Stimulated activated CD8-positive, alpha-beta memory T cell treated with anti-CD3 and anti-CD28 coated beads, Interleukin-15, amount 100 ng/mL, for 48 hours (primary cell): Measurements from ENCODE around the gene KCNH1.

Source experiments
- DNase-seq, 2 donors: peaks; one replicate each; pipeline ENCODE4 v3.0.0-alpha.2; 2020; ENCODE audit warnings: low read depth in 2 of 2

KCNH1 gene

GRCh38 chr1:210800301-210800700, 333.6 kb downstream of the KCNH1 start:
- no peak for DNase-seq

DNA sequence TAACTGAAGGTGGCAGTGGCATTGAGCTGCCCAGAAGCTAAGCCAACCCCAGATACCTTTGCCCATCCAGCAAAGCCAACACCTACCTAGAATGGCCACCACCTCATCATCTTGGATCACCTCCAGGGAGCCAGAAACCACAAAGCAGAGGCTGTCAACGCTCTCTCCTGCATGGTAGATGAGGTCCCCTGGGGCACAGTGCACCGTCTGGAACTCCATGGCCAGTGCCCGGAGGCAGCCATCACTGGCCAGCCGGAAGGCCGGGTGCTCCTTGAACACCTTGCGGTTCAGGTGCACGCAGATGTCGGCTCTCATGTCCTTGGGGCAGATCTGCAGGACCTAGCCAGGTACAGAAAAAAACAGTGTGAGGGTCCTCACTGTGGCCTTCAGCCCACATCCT, 336.5 kb downstream of the KCNH1 start:
- no peak for DNase-seq

DNA sequence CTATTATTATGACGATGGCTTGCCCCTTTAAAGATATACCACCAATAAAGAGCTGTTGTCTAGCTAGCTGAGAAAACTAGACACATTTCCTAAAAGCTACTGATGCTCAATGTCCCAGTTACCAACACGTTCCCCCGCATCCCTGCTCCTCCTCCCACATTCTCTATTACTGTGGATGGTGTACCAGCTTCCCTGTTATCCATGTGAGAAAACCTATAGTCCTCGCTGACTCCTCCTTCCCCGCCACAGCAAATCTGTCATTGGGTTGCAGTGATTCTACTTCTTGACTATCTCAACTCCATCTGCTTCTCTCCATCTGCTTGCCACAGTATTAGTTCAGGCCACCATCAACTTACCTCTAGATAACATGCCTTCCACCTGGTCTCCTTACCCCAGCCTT, 337.5 kb downstream of the KCNH1 start:
- DNase-seq = no peak

DNA sequence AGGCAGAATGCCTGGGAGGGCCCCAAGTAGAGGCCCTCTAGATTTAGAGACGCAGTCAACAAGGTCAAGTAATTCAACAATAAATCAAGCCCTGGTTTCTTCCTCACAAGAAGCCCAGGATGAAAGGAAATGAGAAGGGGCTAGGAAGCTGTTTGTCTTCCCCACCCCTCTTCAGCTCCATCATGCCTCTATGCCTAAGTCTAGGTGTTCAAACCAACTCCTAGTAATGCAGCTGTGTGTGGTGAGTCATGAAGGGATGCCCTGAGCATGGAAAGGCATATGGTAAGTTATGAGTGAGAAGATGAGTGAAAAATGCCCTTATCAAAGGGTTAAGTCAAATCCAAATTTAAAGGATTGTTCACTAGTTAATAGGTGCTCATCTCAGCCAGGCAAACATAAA, 339.5 kb downstream of the KCNH1 start:
- no peak for DNase-seq

DNA sequence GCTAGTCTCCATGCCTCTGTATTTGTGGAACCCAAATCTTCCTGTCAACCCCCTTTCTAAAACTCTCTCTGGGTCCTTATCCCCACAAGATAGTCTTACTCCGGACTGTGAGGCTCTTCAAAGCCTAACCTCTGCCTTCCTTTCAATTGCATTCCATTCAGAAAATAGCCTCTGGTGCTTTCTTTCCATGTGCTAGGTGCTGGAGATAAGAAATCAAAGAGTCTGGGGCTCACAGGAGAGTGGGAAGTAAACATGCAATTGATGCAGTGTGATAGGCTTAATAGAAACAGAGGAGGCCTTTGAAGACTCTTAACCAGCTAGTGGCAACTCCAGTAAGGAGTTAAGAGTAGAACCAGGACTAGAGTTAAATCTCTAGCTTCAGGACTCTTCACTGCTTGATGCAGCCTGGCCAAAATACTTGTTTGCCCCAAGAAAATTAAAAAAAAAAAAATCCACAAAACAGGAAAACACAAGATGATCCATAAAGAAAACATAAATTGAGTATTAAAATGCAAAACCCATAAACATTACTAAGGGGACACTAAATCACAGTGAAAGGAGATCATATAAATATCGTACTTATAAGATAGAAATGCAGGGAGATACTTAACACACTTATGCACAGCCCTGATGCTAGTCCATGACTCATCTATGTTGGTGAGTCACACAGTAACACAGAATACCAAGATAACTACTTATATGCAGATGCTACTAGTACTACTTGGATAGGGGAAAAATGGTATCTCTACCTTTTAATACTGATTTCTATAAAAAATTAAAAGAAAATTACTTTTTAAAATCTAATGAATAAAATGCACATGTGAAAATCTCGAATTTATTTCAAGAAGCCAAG, 341.5 kb downstream of the KCNH1 start:
- DNase-seq = no peak

- DNase-seq = no peak
These were observed 343.8 kb downstream of the KCNH1 start for GRCh38 chr1:210790196-210790595.

GRCh38 chr1:210787800-210788199, 346.1 kb downstream of the KCNH1 start:
- DNase-seq = no peak

DNA sequence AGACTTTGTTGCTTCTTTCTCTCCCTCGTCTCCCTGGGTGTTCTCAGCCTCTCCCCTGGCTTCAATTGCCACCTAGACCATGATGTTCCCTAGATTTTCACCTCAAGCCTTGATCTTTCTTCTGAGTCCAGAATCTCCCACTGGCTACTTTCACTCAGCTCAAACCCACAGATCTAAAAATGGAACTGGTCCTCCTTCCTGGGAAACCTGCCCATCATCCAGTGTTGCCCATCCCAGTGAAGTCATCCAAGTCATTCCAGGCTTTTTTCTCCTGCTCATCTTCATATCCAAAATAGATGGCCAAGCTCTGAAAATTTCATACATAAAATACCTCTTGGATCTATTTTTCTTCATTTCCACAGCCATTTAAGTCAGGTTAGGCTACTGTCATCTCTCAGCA, 347.4 kb downstream of the KCNH1 start:
- DNase-seq = no peak

- DNase-seq = no peak
These were observed 350.0 kb downstream of the KCNH1 start for GRCh38 chr1:210783925-210784324.

DNA sequence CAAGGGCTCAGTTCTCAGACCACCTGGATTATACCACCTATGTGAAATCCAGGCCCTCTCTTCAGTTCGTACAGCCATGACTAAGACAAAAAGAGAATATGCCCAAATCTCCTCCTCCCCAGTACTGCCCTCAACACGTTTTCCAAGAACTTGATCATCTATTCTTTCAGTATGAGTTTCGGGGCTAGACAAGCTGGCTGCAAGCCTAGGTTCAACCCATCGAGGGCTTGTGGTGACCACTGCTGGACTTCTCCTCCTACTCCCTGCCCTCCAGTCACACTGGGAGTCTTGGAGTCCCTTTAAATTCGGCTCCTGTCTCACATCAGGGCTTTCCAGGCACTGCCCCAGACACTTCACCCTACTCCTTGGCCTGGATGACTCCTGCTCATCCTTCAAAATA, 352.3 kb downstream of the KCNH1 start:
- no peak for DNase-seq

- no peak for DNase-seq
These were observed 354.7 kb downstream of the KCNH1 start for GRCh38 chr1:210779269-210779668.

DNA sequence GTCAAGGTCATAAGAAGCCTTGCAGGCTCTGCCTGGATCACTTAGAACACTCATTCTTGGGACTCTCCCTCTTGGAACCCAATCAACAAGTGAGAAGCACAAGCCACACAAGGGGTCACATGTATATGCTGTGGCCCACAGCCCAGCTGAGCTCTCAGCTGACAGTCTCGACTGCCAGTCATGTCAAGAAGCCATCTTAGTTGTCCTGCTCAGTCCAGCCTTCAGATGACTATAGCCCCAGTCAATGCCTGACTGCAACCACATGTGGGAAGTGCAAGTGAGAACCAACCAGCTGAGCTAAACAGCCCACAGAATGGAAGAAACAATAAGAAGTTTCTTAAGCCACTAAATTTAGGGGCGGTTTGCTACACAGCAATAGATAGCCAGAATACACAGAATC, 356.0 kb downstream of the KCNH1 start:
- no peak for DNase-seq

GRCh38 chr1:210776712-210777111, 357.2 kb downstream of the KCNH1 start:
- DNase-seq = no peak

- DNase-seq = no peak
These were observed 358.7 kb downstream of the KCNH1 start for GRCh38 chr1:210775289-210775688.

DNA sequence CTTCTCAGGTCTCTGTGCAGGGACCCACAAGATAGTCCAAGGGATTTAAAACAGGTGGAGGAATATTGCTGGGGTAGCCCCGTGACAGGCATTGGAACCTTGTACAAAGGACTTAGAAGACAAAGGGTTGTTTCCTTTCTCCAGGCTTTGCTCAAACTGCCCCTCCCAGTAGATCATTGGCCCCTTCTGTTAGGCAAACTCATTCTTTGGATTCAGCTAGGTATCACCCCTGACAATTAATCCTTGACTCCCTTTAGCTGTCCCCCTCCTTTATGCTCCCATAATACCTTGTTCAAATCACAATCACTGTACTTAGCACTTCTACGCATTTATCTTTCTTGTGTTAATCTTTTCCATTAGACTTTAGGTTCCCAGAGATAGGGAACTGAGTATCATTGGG, 360.5 kb downstream of the KCNH1 start:
- DNase-seq = no peak

- DNase-seq = no peak
These were observed 362.8 kb downstream of the KCNH1 start for GRCh38 chr1:210771131-210771530.

DNA sequence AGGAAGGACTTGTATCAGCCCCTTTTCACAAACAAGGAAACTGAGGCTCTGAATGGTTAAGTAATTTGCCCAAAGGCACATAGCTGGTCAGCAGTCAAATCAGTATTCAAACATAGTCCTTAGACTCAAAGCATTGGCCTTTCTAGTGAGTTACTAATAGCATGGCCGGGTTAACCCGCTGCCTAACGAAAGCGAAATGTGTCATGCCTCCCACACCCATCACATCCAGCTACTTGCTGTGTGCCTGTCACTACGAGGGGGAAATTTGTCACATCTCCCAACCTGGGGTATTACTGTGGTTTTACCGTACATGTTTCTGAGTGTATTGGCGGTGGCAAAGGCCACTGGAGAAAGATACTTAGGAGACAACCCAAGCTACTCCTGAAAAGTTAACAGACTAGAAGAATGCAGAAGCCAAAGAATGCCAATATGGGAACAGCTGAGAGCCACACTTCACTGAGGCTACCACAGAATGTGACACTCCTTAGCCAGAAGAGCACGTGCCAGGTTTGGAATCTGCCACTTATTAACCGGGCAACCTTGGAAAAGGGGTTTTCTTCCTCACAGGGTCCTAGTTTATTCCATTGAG, 363.5 kb downstream of the KCNH1 start:
- DNase-seq = no peak

DNA sequence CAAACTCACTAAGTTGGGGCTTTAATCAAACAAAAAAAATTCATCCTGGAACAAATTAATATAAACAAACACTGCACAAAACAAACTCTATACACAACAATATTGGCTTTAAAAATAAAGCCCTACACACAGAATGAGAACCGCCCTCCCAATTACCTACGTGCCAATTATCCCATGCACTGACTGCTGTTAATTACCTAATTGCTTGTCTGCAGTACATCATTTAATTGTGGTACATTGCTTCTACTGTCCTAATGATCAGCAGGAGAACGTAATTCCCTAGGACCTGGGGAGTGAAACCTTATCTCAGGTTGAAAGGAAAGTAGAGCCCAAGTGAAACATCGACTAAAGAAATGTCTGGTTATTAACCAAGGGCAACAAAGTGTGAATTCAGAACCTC, 364.5 kb downstream of the KCNH1 start:
- DNase-seq = no peak

GRCh38 chr1:210764536-210764935, 369.4 kb downstream of the KCNH1 start:
- no peak for DNase-seq

GRCh38 chr1:210758761-210759160, 375.2 kb downstream of the KCNH1 start:
- DNase-seq = no peak

DNA sequence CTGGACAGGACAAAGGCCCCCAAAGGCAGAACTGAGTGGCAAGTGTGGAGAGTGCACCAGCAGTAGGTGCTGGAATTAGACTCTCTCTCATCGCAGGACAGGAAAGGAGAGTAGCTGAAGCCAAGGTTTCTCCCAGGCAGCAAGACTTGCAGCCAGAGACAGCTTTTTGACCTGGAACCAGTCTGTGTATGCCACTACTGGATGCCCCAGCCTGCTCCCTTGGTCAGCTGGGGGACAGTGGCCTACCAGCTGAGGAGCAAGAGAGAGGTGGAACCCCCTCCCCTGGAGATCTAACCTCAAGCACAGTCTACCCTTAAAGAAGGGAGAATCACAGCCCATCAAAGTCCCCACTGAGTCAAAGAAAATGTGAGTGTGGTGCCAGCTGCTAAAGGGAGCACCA, 375.7 kb downstream of the KCNH1 start:
- no peak for DNase-seq

- no peak for DNase-seq
These were observed 376.3 kb downstream of the KCNH1 start for GRCh38 chr1:210757677-210758076.

DNA sequence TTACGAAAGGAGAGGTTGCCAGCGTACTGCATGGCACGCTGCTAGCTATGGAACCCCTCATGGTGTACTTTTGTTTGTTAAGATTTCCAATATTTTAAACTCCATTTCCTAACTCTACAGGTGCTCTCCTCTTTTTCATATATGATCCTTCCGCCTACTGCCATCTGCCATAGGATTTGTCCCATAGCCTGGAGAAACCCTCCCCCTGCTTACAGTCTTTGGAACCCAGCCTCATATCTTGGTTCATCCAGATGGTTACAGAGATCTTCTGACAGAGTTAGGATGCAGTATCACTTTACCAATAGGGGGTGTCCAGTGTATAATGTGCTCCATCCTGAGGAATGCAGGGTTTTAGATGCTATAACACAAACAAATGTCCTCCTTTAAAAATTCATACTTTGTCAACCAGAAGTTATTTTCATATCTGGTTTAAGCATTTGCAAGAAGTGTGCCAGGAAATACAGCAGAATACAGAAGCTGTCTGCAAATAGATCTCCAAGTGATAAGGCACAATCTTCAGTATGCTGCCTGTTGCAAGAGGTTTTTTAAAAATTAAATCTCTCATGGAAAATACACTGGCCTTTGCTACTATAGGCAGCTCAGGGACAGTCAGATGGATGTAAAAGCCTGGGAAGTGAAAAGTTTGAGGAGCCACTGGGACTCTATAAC, 377.8 kb downstream of the KCNH1 start:
- no peak for DNase-seq
